Esophagus squamous epithelium (tissue), 4 donors: Measurements from ENCODE around the gene REEP2.

Source experiments
- POLR2A ChIP-seq, 4 donors: fragments of 450-650 bp; IDR thresholded peaks; one replicate each; pipeline ENCODE4 v1.6.1; 2017; ENCODE audit warnings: antibody characterized with exemption in 4 of 4, mild to moderate bottlenecking in 4 of 4, moderate library complexity in 3 of 4
- TF ChIP-seq, protein P1 (sequence below), 6 experiments: fragments of 450-650 bp in 4 of 6; fragments of 200-600 bp in 2 of 6; sonication (generic) in 2 of 6; IDR thresholded peaks; one replicate each; pipeline ENCODE4 v1.5.1; 2016 to 2019; ENCODE audit warnings: antibody characterized with exemption in 6 of 6, mild to moderate bottlenecking in 4 of 6, moderate library complexity in 4 of 6

DNA sequence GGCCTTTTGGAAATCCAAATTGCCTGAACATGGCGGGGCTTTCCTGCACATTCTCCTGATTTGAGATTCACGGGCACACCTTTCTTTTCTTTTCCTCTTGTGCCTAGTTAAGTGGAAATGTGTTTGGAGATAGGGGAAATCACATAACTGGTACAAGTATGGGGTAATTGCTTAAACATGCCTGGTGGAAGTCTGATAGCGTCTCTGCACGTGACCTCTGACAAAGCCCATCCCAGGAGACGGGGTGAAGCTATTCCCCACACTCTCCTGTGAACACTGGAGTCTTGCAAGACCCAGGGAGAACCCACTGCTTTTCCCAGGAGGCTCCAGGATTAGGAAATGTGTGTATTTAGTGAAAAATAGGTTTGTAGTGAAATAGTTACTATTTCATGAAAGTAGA lies 2.9 kb upstream of the REEP2 start:
- TF ChIP-seq, protein P1, sequence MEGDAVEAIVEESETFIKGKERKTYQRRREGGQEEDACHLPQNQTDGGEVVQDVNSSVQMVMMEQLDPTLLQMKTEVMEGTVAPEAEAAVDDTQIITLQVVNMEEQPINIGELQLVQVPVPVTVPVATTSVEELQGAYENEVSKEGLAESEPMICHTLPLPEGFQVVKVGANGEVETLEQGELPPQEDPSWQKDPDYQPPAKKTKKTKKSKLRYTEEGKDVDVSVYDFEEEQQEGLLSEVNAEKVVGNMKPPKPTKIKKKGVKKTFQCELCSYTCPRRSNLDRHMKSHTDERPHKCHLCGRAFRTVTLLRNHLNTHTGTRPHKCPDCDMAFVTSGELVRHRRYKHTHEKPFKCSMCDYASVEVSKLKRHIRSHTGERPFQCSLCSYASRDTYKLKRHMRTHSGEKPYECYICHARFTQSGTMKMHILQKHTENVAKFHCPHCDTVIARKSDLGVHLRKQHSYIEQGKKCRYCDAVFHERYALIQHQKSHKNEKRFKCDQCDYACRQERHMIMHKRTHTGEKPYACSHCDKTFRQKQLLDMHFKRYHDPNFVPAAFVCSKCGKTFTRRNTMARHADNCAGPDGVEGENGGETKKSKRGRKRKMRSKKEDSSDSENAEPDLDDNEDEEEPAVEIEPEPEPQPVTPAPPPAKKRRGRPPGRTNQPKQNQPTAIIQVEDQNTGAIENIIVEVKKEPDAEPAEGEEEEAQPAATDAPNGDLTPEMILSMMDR (IDR thresholded peaks at IDR 0.05), result no peak
- no peak for TF ChIP-seq POLR2A (IDR thresholded peaks at IDR 0.05)
